Measurements from ENCODE around the gene CHADL. TPM values are rescaled to one million over a fixed set of nuclear protein-coding genes. Genes with fewer than 3 reads are reported as not detected.

Gene CHADL
- total RNA-seq, 1 donor from 2014 or later: 0.61 TPM

DNA sequence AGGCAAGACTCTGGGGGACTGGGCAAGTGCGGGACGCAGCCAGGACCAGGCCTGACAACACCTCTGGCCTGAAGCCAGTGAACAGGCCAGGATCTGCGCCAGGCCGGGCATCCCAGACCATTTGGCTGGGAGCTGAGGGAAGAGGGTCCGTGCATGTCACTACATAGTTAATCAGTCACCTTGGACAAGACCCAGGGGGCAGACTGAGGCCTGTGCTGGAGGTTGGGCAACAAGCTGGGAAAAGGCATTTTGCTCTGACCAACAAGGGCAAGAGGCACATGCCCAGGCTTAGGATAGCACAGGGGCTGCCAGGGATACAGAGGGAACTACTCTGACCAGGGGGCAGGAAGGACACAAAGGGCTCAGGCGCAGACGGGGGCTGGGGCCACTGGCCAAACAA, 7.0 kb upstream of the CHADL start:
- H3K9me3 Mint-ChIP-seq: no peaks in the 10 kb centered on the region
- no peak overlapping the region for H3K27ac Mint-ChIP-seq (ENCODE audit: unreplicated experiment)
- TF ChIP-seq, protein P1, sequence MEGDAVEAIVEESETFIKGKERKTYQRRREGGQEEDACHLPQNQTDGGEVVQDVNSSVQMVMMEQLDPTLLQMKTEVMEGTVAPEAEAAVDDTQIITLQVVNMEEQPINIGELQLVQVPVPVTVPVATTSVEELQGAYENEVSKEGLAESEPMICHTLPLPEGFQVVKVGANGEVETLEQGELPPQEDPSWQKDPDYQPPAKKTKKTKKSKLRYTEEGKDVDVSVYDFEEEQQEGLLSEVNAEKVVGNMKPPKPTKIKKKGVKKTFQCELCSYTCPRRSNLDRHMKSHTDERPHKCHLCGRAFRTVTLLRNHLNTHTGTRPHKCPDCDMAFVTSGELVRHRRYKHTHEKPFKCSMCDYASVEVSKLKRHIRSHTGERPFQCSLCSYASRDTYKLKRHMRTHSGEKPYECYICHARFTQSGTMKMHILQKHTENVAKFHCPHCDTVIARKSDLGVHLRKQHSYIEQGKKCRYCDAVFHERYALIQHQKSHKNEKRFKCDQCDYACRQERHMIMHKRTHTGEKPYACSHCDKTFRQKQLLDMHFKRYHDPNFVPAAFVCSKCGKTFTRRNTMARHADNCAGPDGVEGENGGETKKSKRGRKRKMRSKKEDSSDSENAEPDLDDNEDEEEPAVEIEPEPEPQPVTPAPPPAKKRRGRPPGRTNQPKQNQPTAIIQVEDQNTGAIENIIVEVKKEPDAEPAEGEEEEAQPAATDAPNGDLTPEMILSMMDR (conservative IDR thresholded peaks at IDR 0.05): no peak
- H3K4me1 Mint-ChIP-seq: no peaks in the 10 kb centered on the region
- H3K27me3 Mint-ChIP-seq (ENCODE audit: low read depth): no peaks in the 10 kb centered on the region
- peaks cover 4% of the 10 kb centered on the region for H3K36me3 Mint-ChIP-seq (ENCODE audit: low read depth)
- no peak overlapping the region for H3K4me3 Mint-ChIP-seq
- DNase-seq (ENCODE audit: low read depth, low spot score): no peak

DNA sequence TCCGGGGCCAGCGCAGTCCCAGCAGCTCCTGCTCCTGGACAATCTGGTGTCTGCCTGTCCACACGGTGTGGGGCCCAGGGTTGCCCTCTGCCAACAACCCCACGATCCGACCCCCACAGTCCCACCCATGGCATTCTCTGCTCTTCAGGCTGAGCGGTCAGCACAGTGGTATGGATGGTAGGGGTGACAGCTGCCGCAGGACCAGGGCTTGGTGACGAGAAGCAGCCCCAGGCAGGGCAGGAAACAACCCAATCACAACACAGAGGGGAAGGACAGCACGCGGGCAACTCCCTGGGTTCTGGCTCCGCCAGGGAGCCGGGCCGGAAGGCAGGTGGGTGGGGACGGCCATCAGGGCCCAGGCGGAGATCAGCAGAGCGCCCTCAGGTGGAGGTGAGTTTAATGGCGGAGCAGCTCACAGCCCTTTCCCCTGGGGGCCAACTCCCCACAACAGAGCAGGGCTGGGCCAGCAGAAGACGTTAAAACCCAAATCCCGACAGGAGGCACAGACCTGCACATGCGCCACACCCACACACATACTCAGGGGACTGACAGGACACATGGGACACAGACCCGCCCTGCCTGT, 5.3 kb upstream of the CHADL start:
- TF ChIP-seq, protein P1 (conservative IDR thresholded peaks at IDR 0.05): no peak
- H3K36me3 Mint-ChIP-seq (ENCODE audit: low read depth): peaks cover 4% of the 10 kb centered on the region
- no peaks in the 10 kb centered on the region for H3K9me3 Mint-ChIP-seq
- no peak overlapping the region for H3K27ac Mint-ChIP-seq (ENCODE audit: unreplicated experiment)
- DNase-seq (ENCODE audit: low read depth, low spot score): no peak
- no peaks in the 10 kb centered on the region for H3K27me3 Mint-ChIP-seq (ENCODE audit: low read depth)
- no peaks in the 10 kb centered on the region for H3K4me1 Mint-ChIP-seq
- H3K4me3 Mint-ChIP-seq: no peak overlapping the region

DNA sequence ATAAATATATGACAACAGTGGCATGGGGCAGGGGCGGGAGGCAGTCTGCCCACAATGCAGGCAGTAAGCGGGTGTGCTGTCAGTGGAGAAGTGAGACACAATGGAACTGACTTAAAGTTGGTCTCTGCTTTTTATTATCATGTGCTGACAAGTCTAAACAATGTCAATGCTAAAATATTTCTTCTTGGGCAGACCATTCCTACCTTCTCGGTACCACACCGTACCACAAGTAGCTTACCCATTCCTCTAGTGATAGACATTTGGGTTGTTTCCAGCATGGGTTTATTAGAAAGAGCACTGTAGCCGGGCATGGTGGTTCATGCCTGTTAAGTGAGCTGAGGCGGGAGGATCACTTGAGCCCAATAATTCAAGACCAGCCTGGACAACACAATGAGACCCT, 2.6 kb upstream of the CHADL start:
- no peak for DNase-seq (ENCODE audit: low read depth, low spot score)
- no peak overlapping the region for H3K27ac Mint-ChIP-seq (ENCODE audit: unreplicated experiment)
- peaks cover 9% of the 10 kb centered on the region for H3K4me1 Mint-ChIP-seq
- no peaks in the 10 kb centered on the region for H3K27me3 Mint-ChIP-seq (ENCODE audit: low read depth)
- H3K36me3 Mint-ChIP-seq (ENCODE audit: low read depth): peaks cover 4% of the 10 kb centered on the region
- H3K9me3 Mint-ChIP-seq: no peaks in the 10 kb centered on the region
- TF ChIP-seq, protein P1 (conservative IDR thresholded peaks at IDR 0.05): no peak
- H3K4me3 Mint-ChIP-seq: no peak overlapping the region

DNA sequence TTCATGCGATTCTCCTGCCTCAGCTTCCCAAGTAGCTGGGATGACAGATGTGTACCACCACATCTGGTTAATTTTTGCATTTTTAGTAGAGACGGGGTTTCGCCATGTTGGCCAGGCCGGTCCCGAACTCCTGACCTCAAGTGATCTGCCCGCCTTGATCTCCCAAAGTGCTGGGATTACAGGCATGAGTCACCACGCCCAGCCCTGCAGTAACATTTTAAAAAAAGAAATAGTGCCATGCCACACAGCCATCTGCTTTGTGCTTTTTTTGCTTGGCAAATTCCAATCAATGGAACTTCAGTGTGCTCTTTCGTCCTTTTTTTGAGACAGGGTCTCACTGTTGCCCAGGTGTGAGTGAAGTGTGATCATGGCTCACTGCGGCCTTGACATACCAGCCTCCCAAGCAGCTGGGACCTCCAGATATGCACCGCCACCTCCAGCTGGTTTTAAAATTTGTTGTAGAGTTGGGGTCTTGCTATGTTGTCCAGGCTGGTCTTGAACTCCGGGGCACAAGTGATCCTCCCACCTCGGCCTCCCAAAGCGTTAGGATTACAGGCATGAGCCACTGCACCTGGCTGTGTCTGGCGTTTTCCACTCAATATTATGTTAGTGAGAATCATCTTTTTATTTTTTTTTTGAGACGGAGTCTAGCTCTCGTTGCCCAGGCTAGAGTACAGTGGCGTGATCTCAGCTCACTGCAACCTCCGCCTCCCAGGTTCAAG, 1.8 kb upstream of the CHADL start:
- Mint-ChIP-seq H3K27me3 (ENCODE audit: low read depth) (no peaks in the 10 kb centered on the region), H3K4me3 (no peak overlapping the region), H3K4me1 (peaks cover 9% of the 10 kb centered on the region), H3K9me3 (no peaks in the 10 kb centered on the region), H3K27ac (ENCODE audit: unreplicated experiment) (no peak overlapping the region), H3K36me3 (ENCODE audit: low read depth) (peaks cover under 1% of the 10 kb centered on the region)
- DNase-seq (ENCODE audit: low read depth, low spot score): no peak
- TF ChIP-seq, protein P1 (conservative IDR thresholded peaks at IDR 0.05): no peak

DNA sequence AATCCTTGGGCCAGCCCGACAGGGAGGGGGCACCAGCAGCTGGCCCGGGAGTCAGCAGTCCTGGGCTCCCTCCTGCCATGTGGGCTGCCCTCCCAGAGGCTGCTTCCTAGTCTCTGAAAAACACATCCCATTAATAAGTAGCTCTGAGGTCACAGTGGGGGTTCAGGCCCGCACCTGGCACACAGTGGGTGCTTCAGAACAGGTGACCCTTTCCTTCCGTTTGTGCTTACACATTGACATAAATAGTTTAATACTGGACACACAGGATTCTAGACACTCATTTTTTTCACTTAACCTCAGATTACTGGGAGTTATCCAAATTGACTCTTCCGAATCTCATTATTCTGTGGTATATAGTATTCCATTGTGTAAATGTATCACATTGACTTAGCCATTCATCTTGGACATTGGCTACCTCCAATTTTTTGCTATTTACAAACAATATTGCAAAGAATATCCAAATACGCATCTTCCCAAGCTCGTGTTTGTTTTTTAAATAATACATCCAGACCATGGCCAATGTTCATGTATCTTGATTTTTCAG, 474 bp upstream of the CHADL start:
- H3K27ac Mint-ChIP-seq (ENCODE audit: unreplicated experiment): no peak overlapping the region
- H3K4me3 Mint-ChIP-seq: peak overlapping the region; percentile 56
- no peaks in the 10 kb centered on the region for H3K36me3 Mint-ChIP-seq (ENCODE audit: low read depth)
- TF ChIP-seq, protein P1 (conservative IDR thresholded peaks at IDR 0.05): no peak
- H3K27me3 Mint-ChIP-seq (ENCODE audit: low read depth): no peaks in the 10 kb centered on the region
- no peak for DNase-seq (ENCODE audit: low read depth, low spot score)
- no peaks in the 10 kb centered on the region for H3K9me3 Mint-ChIP-seq
- peaks cover 9% of the 10 kb centered on the region for H3K4me1 Mint-ChIP-seq

Data from neural crest cell (in vitro differentiated cells).